ENCODE measurements around the gene RAD51B.

GRCh38 chr14:68604361-68604730, 784.8 kb downstream of the RAD51B start:
- TF ChIP-seq POLR2AphosphoS5 (IDR thresholded peaks at IDR 0.05; ENCODE audit: low read depth, low read length) (no peak), POLR2A (IDR thresholded peaks at IDR 0.05; ENCODE audit: low read depth, low read length) (no peak), TAF1 (IDR thresholded peaks at IDR 0.05; ENCODE audit: low read depth, low read length) (no peak), SPI1 (IDR thresholded peaks at IDR 0.05; ENCODE audit: low read depth, low read length) (no peak)

All from GM12891 (cell line).